GM10248 (cell line): ENCODE measurements around the gene COLQ.
"Not testable (repeated sequence)": the region's sequence is repeated elsewhere in the genome, so short reads cannot be mapped to it uniquely, and the experiment has no call there.

Experiments
- CTCF ChIA-PET: fragments of 300-600 bp; sonication (Branson Sonifier 250); formaldehyde crosslinking; extraction: SDS; loops from one replicate; lab custom pipeline; 2021; ENCODE audit warnings: antibody characterized with exemption; lab: Yijun Ruan, JAX
- POLR2A ChIA-PET: fragments of 350-650 bp; sonication (Branson Sonifier 250); formaldehyde crosslinking; extraction: SDS; loops from one replicate; lab custom pipeline; 2020; ENCODE audit warnings: antibody characterized with exemption; lab: Yijun Ruan, JAX
- DNase-seq: peaks from one replicate; pipeline ENCODE4 v3.0.0; 2012; ENCODE audit errors: extremely low spot score
- TF ChIP-seq, protein P1 (sequence below): IDR thresholded peaks from 2 replicates; pipeline ENCODE4 v1.5.1; 2012; ENCODE audit warnings: mild to moderate bottlenecking, low read depth; ENCODE audit errors: extremely low read depth, missing control alignments, control extremely low read depth

The COLQ gene

GRCh38 chr3:15427182-15427880 is 94.2 kb downstream of the COLQ start, which contains the start of the genes EAF1 and METTL6:
Gene EAF1 (plus strand): TSS chr3:15427598. CDS start chr3:15427780, 182 bp downstream.
Gene METTL6 (minus strand): TSS chr3:15427544. CDS start chr3:15426511, 1,033 bp downstream.
- ChIA-PET CTCF (interaction anchor here (1.0 to 2.6 kb wide), 2 partner anchors 22 to 130 kb away, joined by 3 to 7 read pairs; no protein-coding TSS in a partner anchor), POLR2A (no interaction called here)
- TF ChIP-seq, protein P1, sequence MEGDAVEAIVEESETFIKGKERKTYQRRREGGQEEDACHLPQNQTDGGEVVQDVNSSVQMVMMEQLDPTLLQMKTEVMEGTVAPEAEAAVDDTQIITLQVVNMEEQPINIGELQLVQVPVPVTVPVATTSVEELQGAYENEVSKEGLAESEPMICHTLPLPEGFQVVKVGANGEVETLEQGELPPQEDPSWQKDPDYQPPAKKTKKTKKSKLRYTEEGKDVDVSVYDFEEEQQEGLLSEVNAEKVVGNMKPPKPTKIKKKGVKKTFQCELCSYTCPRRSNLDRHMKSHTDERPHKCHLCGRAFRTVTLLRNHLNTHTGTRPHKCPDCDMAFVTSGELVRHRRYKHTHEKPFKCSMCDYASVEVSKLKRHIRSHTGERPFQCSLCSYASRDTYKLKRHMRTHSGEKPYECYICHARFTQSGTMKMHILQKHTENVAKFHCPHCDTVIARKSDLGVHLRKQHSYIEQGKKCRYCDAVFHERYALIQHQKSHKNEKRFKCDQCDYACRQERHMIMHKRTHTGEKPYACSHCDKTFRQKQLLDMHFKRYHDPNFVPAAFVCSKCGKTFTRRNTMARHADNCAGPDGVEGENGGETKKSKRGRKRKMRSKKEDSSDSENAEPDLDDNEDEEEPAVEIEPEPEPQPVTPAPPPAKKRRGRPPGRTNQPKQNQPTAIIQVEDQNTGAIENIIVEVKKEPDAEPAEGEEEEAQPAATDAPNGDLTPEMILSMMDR, result no peak
- peak; percentile 92 for DNase-seq

- TF ChIP-seq, protein P1, result no peak
- ChIA-PET POLR2A (no interaction called here), CTCF (interaction anchor here (0.9 to 2.6 kb wide), 6 partner anchors 9 to 224 kb away, joined by 3 to 8 read pairs (median 4); no protein-coding TSS in a partner anchor)
- DNase-seq, result no peak
These were observed 94.9 kb downstream of the COLQ start for GRCh38 chr3:15426579-15427118.

- ChIA-PET POLR2A (no interaction called here), CTCF (interaction anchor here (1.3 kb wide), 1 partner anchor 153 kb away, joined by 3 read pairs; no protein-coding TSS in a partner anchor)
- TF ChIP-seq, protein P1, result no peak
- DNase-seq, result no peak
These were observed 100.6 kb downstream of the COLQ start for GRCh38 chr3:15420871-15421270.

DNA sequence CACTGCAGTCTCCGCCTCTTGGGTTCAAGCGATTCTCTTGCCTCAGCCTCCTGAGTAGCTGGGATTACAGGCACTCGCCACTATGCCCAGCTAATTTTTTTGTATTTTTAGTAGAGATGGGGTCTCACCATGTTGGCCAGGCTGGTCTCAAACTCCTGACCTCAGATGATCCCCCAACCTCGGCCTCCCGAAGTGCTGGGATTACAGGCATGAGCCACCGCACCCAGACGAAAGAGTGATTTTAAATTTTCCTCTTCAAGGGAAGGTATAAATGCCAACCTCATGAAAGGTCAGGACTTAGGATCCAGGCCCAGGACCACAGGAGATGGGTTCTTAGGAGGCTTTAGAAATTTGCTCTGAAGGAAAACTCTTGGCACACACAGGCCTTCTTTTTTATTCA is 110.5 kb downstream of the COLQ start:
- CTCF ChIA-PET, result interaction anchor here (1.3 to 1.6 kb wide), 2 partner anchors 20 to 143 kb away, joined by 3 to 6 read pairs; no protein-coding TSS in a partner anchor
- POLR2A ChIA-PET, DNase-seq: not testable (repeated sequence)

DNA sequence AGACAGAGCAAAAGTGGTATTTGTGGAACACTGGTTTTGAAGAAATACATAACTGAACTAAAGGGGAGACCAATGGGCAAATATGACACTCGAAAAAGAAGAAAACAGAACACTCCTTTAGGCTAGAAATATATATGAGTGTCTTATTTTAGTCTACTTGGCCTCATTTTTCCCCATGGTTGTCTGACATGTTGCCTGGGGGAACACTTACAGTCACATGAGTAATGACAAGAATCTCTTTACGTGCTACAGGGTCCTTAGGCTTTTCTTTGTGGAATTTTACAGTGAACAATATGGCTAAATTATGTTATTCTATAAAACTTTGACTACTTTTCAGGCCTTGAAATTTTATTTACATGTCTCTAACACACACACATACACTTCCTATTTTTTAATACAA is 111.7 kb downstream of the COLQ start:
- ChIA-PET CTCF (interaction anchor here (1.3 to 1.6 kb wide), 2 partner anchors 21 to 142 kb away, joined by 3 to 6 read pairs; no protein-coding TSS in a partner anchor), POLR2A (no interaction called here)
- TF ChIP-seq, protein P1, result no peak
- no peak for DNase-seq

DNA sequence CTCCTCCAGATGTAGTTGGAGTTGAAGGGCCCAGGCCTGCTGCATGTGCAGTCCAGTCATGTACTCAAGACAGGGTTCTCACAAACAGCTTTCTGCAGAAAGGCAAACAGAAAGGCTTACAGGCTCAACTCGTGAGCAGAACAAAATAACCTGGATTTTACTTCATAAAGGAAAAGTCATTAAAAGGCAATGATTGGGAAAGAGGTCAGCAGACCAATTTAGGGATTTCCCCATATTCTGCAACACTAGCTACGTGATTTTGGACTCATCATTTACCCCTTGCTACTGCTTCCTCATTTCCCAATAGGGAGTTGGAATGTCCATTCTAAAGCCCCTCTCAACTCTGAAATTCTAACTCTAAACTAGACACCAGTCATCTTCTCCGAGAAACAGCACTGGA is 112.3 kb downstream of the COLQ start:
- TF ChIP-seq, protein P1, result no peak
- POLR2A ChIA-PET, result no interaction called here
- CTCF ChIA-PET, result interaction anchor here (1.3 to 3.3 kb wide), 4 partner anchors 141 to 301 kb away, joined by 4 to 35 read pairs (median 9); no protein-coding TSS in a partner anchor
- no peak for DNase-seq
